Neuronal stem cell (in vitro differentiated cells): ENCODE results near the gene TRIM46.

Source experiments
- DNase-seq: peaks from one replicate; pipeline ENCODE4 v3.0.0-alpha.2; 2013; ENCODE audit warnings: low spot score
- H2AFZ ChIP-seq: one replicate; pipeline ENCODE4 v1.6.1; 2013; ENCODE audit warnings: mild to moderate bottlenecking, low read length, inconsistent platforms
- H2AK5ac ChIP-seq: 2 replicates; pipeline ENCODE4 v1.6.1; 2013; ENCODE audit warnings: low read depth, mild to moderate bottlenecking, inconsistent platforms, low read length, moderate library complexity, mixed read lengths
- H2BK120ac ChIP-seq: 2 replicates; pipeline ENCODE4 v1.6.1; 2013; ENCODE audit warnings: low read depth, mild to moderate bottlenecking, inconsistent platforms, low read length, moderate library complexity, mixed read lengths
- H2BK12ac ChIP-seq: one replicate; pipeline ENCODE4 v1.6.1; 2013; ENCODE audit warnings: low read length, inconsistent platforms
- H2BK15ac ChIP-seq: 2 replicates; pipeline ENCODE4 v1.6.1; 2013; ENCODE audit warnings: mild to moderate bottlenecking, low read length, inconsistent platforms, mixed read lengths
- H2BK5ac ChIP-seq: one replicate; pipeline ENCODE4 v1.6.1; 2013; ENCODE audit warnings: inconsistent platforms, mild to moderate bottlenecking, low read length, moderate library complexity
- H3K14ac ChIP-seq: one replicate; pipeline ENCODE4 v1.6.1; 2013; ENCODE audit warnings: low read length, inconsistent platforms
- H3K18ac ChIP-seq: 2 replicates; pipeline ENCODE4 v1.6.1; 2013; ENCODE audit warnings: low read length, inconsistent platforms
- H3K23ac ChIP-seq: 2 replicates; pipeline ENCODE4 v1.6.1; 2013; ENCODE audit warnings: low read depth, mild to moderate bottlenecking, mixed read lengths, low read length, inconsistent platforms; ENCODE audit not compliant: poor library complexity
- H3K27ac ChIP-seq: replicated peaks from 3 replicates; pipeline ENCODE4 v1.5.1; 2013; ENCODE audit warnings: low read length, inconsistent platforms
- H3K27me3 ChIP-seq, 3 experiments: 2 replicates each; pipeline ENCODE4 v1.6.1; 2013; ENCODE audit warnings: low read length in 3 of 3, mild to moderate bottlenecking in 2 of 3, inconsistent platforms in 1 of 3, low read depth in 1 of 3, mixed read lengths in 1 of 3, moderate library complexity in 1 of 3; ENCODE audit not compliant: control insufficient read depth in 3 of 3, insufficient read depth in 3 of 3
- H3K36me3 ChIP-seq, 2 donors: replicated peaks in 1 of 2; 2 replicates each; pipeline ENCODE4 v1.6.1; 2013; ENCODE audit warnings: low read length in 2 of 2; ENCODE audit not compliant: control insufficient read depth in 2 of 2, insufficient read depth in 2 of 2
- H3K4ac ChIP-seq: 2 replicates; pipeline ENCODE4 v1.6.1; 2013; ENCODE audit warnings: inconsistent platforms, mild to moderate bottlenecking, low read length, moderate library complexity
- H3K4me1 ChIP-seq, 2 donors: 1 replicate in 1 of 2; 2 replicates in 1 of 2; pipeline ENCODE4 v1.6.1; 2013; ENCODE audit warnings: low read length in 2 of 2, low read depth in 1 of 2; ENCODE audit not compliant: control insufficient read depth in 2 of 2, insufficient read depth in 1 of 2
- H3K4me2 ChIP-seq: one replicate; pipeline ENCODE4 v1.6.1; 2013; ENCODE audit warnings: mild to moderate bottlenecking, low read length, inconsistent platforms; ENCODE audit not compliant: insufficient read depth, poor library complexity, severe bottlenecking
- H3K4me3 ChIP-seq, 2 donors: 2 replicates each; pipeline ENCODE4 v1.5.1; 2013; ENCODE audit warnings: low read length in 2 of 2, mild to moderate bottlenecking in 2 of 2, inconsistent platforms in 1 of 2, moderate library complexity in 1 of 2
- H3K79me1 ChIP-seq: one replicate; pipeline ENCODE4 v1.6.1; 2013; ENCODE audit warnings: low read depth, mild to moderate bottlenecking, inconsistent platforms, low read length, moderate library complexity
- H3K9ac ChIP-seq: one replicate; pipeline ENCODE4 v1.6.1; 2013; ENCODE audit warnings: mild to moderate bottlenecking, low read depth, low read length, inconsistent platforms; ENCODE audit not compliant: poor library complexity
- H3K9me3 ChIP-seq, 2 donors: replicated peaks in 1 of 2; 2 replicates each; pipeline versions ENCODE3 to v1.6.1; 2013; ENCODE audit warnings: low read length in 2 of 2, mild to moderate bottlenecking in 2 of 2, inconsistent platforms in 1 of 2, low read depth in 1 of 2, mixed read lengths in 1 of 2, moderate library complexity in 1 of 2; ENCODE audit not compliant: control insufficient read depth in 2 of 2, insufficient read depth in 1 of 2
- H4K8ac ChIP-seq: one replicate; pipeline ENCODE4 v1.6.1; 2013; ENCODE audit warnings: low read depth, mild to moderate bottlenecking, inconsistent platforms, low read length, moderate library complexity
- H4K91ac ChIP-seq: one replicate; pipeline ENCODE4 v1.6.1; 2013; ENCODE audit warnings: low read length, low read depth, mild to moderate bottlenecking, inconsistent platforms; ENCODE audit not compliant: poor library complexity
- WGBS, 2 donors: extraction: QIAGEN DNeasy Blood & Tissue Kit; methylation state at CpG; one replicate each; pipeline ENCODE4 v1.1.7; 2013; ENCODE audit warnings: missing lambda C conversion rate in 2 of 2, mixed read lengths in 1 of 2; ENCODE audit not compliant: insufficient read length in 2 of 2, insufficient replicate concordance in 1 of 2; ENCODE audit errors: extremely low coverage in 2 of 2; 5-methylcytosine and 5-hydroxymethylcytosine counted together

Gene TRIM46

GRCh38 chr1:155137154-155137949, 36.3 kb upstream of the TRIM46 start:
- no peak overlapping the region for H4K8ac ChIP-seq
- peaks cover 7 to 12% of the 10 kb centered on the region in 2 donors for H3K4me1 ChIP-seq
- no peak overlapping the region for H3K14ac ChIP-seq
- H2AFZ ChIP-seq = no peak overlapping the region
- H3K4ac ChIP-seq = no peak overlapping the region
- peak overlapping the region; percentile 23 for H3K18ac ChIP-seq
- peaks cover 0 to 3% (median 0%) of the 10 kb centered on the region in 3 experiments for H3K27me3 ChIP-seq
- H3K9me3 ChIP-seq = no peaks in the 10 kb centered on the region
- peak overlapping the region; percentile 19 to 72 for H3K4me3 ChIP-seq
- peak overlapping the region; percentile 76 for H3K9ac ChIP-seq
- WGBS, 2 donors = no CpG with 5 or more reads among the region's 6 CpGs
- H3K4me2 ChIP-seq = peak overlapping the region; percentile 66
- no peak for DNase-seq
- H2BK15ac ChIP-seq = no peak overlapping the region
- peak overlapping the region; percentile 57 for H3K27ac ChIP-seq
- H3K36me3 ChIP-seq = peaks cover 9 to 17% of the 10 kb centered on the region in 2 donors
- no peak overlapping the region for H3K23ac ChIP-seq
- peak overlapping the region; percentile 19 for H4K91ac ChIP-seq
- H3K79me1 ChIP-seq = peaks cover 4% of the 10 kb centered on the region
- H2BK120ac ChIP-seq = no peak overlapping the region
- H2BK5ac ChIP-seq = no peak overlapping the region
- no peak overlapping the region for H2BK12ac ChIP-seq
- no peak overlapping the region for H2AK5ac ChIP-seq

- H3K9ac ChIP-seq = peak within 1 kb of the TSS; percentile 96
- no peak within 1 kb of the TSS for H3K14ac ChIP-seq
- H2BK15ac ChIP-seq = peak within 1 kb of the TSS; percentile 97
- H2BK120ac ChIP-seq = no peak within 1 kb of the TSS
- peak within 1 kb of the TSS; percentile 88 for H3K18ac ChIP-seq
- no CpG with 5 or more reads among the region's 42 CpGs for WGBS, 2 donors
- peak within 1 kb of the TSS; percentile 95 for H3K23ac ChIP-seq
- H2BK5ac ChIP-seq = peak within 1 kb of the TSS; percentile 19
- H4K8ac ChIP-seq = no peak within 1 kb of the TSS
- peaks cover 0 to 3% (median 0%) of the 10 kb centered on the region in 3 experiments for H3K27me3 ChIP-seq
- peak; percentile 75 for DNase-seq
- peak within 1 kb of the TSS; percentile 100 for H3K4me2 ChIP-seq
- peak within 1 kb of the TSS; percentile 89 to 91 for H3K4me3 ChIP-seq
- peak within 1 kb of the TSS; percentile 86 for H2AK5ac ChIP-seq
- H2AFZ ChIP-seq = peak within 1 kb of the TSS; percentile 93
- no peak within 1 kb of the TSS for H2BK12ac ChIP-seq
- no peak within 1 kb of the TSS for H3K4ac ChIP-seq
- no peaks in the 10 kb centered on the region for H3K9me3 ChIP-seq
- H3K27ac ChIP-seq = peak within 1 kb of the TSS; percentile 29
- peaks cover 7 to 17% of the 10 kb centered on the region in 2 donors for H3K36me3 ChIP-seq
- peaks cover 4% of the 10 kb centered on the region for H3K79me1 ChIP-seq
- peaks cover 4 to 8% of the 10 kb centered on the region in 2 donors for H3K4me1 ChIP-seq
- H4K91ac ChIP-seq = no peak within 1 kb of the TSS
Observed at GRCh38 chr1:155139895-155140629, 33.6 kb upstream of the TRIM46 start, which contains the start of gene DPM3. DPM3 (minus strand) TSS chr1:155140531; CDS start chr1:155140240, 291 bp downstream.

DNA sequence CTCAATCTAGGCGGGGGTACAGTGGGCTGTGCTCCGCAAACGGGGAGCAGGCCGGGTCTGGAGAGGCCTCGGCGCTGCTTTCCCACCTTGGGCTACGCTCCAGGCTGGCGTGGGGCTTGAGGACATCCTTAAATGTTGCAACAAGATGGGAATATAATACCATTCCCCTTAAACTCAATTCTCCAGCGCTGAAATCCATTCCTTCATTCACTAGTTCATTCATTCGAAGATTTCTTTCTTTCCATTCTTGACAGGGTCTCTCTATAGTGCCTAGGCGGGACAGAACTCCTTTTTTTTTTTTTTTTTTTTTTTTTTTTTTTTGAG, 33.1 kb upstream of the TRIM46 start:
- H2BK120ac ChIP-seq = no peak overlapping the region

DNA sequence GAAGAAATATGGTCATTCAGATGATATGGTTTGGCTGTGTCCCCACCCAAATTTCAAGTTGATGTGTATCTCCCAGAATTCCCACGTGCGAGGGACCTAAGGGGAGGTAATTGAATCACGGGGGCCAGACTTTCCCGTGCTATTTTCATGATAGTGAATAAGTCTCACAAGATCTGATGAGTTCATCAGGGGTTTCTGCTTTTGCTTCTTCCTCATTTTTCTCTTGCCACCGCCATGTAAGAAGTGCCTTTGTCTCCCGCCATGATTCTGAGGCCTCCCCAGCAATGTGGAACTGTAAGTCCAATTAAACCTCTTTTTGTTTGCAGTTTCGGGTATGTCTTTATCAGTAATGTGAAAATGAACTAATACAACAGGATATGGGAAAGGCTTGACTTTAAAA, 31.9 kb upstream of the TRIM46 start:
- H2AK5ac ChIP-seq = no peak overlapping the region
- no peak overlapping the region for H3K4ac ChIP-seq
- no peak overlapping the region for H3K4me3 ChIP-seq
- peaks cover 3 to 7% of the 10 kb centered on the region in 2 donors for H3K4me1 ChIP-seq
- H3K23ac ChIP-seq = no peak overlapping the region
- no peak overlapping the region for H3K18ac ChIP-seq
- H3K14ac ChIP-seq = no peak overlapping the region
- H2BK5ac ChIP-seq = no peak overlapping the region
- no peak overlapping the region for H3K9ac ChIP-seq
- H4K91ac ChIP-seq = no peak overlapping the region
- WGBS, 2 donors = no CpG with 5 or more reads among the region's 7 CpGs
- H3K4me2 ChIP-seq = no peak overlapping the region
- H3K36me3 ChIP-seq = peaks cover 7 to 17% of the 10 kb centered on the region in 2 donors
- peaks cover 4% of the 10 kb centered on the region for H3K79me1 ChIP-seq
- H2BK12ac ChIP-seq = no peak overlapping the region
- peaks cover 0 to 3% (median 0%) of the 10 kb centered on the region in 3 experiments for H3K27me3 ChIP-seq
- no peak overlapping the region for H3K27ac ChIP-seq
- no peak overlapping the region for H2BK120ac ChIP-seq
- H2BK15ac ChIP-seq = no peak overlapping the region
- no peaks in the 10 kb centered on the region for H3K9me3 ChIP-seq
- H4K8ac ChIP-seq = no peak overlapping the region
- H2AFZ ChIP-seq = peak overlapping the region; percentile 47
- DNase-seq = no peak

More for the DNA sequence above, 33.1 kb upstream of the TRIM46 start:
- H3K36me3 ChIP-seq = peaks cover 7 to 17% of the 10 kb centered on the region in 2 donors
- peaks cover 4% of the 10 kb centered on the region for H3K79me1 ChIP-seq
- no peak overlapping the region for H3K27ac ChIP-seq
- no peak overlapping the region for H2AK5ac ChIP-seq
- no peak overlapping the region for H3K4ac ChIP-seq
- H2AFZ ChIP-seq = peak overlapping the region; percentile 93
- no peak overlapping the region for H4K91ac ChIP-seq
- H2BK12ac ChIP-seq = no peak overlapping the region
- H3K23ac ChIP-seq = peak overlapping the region; percentile 95
- H3K4me3 ChIP-seq = peak overlapping the region; percentile 89 to 91
- no CpG with 5 or more reads among the region's 11 CpGs for WGBS, 2 donors
- H3K4me2 ChIP-seq = peak overlapping the region; percentile 100
- no peaks in the 10 kb centered on the region for H3K9me3 ChIP-seq
- H2BK15ac ChIP-seq = no peak overlapping the region
- H4K8ac ChIP-seq = no peak overlapping the region
- H3K14ac ChIP-seq = no peak overlapping the region
- no peak for DNase-seq
- peaks cover 0 to 3% (median 0%) of the 10 kb centered on the region in 3 experiments for H3K27me3 ChIP-seq
- H3K4me1 ChIP-seq = peaks cover 4 to 8% of the 10 kb centered on the region in 2 donors
- H2BK5ac ChIP-seq = peak overlapping the region; percentile 19
- peak overlapping the region; percentile 73 for H3K18ac ChIP-seq
- H3K9ac ChIP-seq = no peak overlapping the region
